ENCODE data around the gene C3orf22. TPM values are rescaled to one million over a fixed set of nuclear protein-coding genes. Genes with fewer than 3 reads are reported as not detected.

C3orf22 gene
- total and polyA plus RNA-seq, 2 experiments from 2014 or later: not detected

DNA sequence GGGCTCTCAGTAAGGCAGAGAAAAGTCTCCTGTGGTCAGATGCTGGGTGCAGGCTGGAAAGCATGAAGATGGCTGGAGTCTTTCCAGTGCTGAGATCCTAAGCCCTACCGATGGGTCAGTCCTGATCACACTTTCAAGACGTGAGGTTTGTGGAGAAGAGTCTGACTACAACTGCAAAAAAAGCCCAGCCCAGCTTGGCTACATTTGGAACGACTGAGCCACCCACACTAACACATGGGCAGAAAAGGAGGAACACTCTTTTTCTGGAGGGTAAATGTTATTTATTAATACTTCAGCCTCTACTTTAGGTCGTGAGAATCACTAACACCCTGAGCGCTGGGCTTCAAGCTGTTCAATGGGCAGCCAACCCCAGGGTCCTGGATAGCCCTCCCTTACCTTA lies 22.0 kb upstream of the C3orf22 start:
- Histone ChIP-seq H3K27ac (no peak overlapping the region), H3K27me3 (replicated peaks; ENCODE audit: insufficient read depth) (peaks cover 6% of the 10 kb centered on the region; the same call in 1 of the 2 replicates), H3K36me3 (ENCODE audit: low read depth) (no peaks in the 10 kb centered on the region), H3K4me2 (ENCODE audit: unreplicated experiment) (no peak overlapping the region), H3K9me2 (ENCODE audit: insufficient read depth) (no peaks in the 10 kb centered on the region), H3K9me3 (ENCODE audit: low read depth) (no peaks in the 10 kb centered on the region), H3K4me3 (no peak overlapping the region), H4K20me1 (ENCODE audit: insufficient read depth) (no peaks in the 10 kb centered on the region), H2AFZ (no peak overlapping the region), H3F3A (ENCODE audit: insufficient read depth) (no peaks in the 10 kb centered on the region), H3K4me1 (ENCODE audit: insufficient read depth) (no peaks in the 10 kb centered on the region), H3K79me2 (ENCODE audit: insufficient read depth) (no peaks in the 10 kb centered on the region), H3K9ac (no peak overlapping the region)
- 55 to 65% methylated on average over 5 of the region's 5 CpGs for WGBS, 2 experiments (ENCODE audit: low coverage in 1 of 2, low lambda C conversion rate in 2 of 2, missing lambda C conversion rate in 2 of 2)
- TF ChIP-seq EZH2 (IDR thresholded peaks at IDR 0.05; ENCODE audit: insufficient read depth, poor library complexity, severe bottlenecking) (no peak), EZH2phosphoT487 (IDR thresholded peaks at IDR 0.05; ENCODE audit: insufficient read depth, low read depth) (no peak)
- no peak for DNase-seq
- in situ Hi-C loops (cut with MboI): no loop called here

DNA sequence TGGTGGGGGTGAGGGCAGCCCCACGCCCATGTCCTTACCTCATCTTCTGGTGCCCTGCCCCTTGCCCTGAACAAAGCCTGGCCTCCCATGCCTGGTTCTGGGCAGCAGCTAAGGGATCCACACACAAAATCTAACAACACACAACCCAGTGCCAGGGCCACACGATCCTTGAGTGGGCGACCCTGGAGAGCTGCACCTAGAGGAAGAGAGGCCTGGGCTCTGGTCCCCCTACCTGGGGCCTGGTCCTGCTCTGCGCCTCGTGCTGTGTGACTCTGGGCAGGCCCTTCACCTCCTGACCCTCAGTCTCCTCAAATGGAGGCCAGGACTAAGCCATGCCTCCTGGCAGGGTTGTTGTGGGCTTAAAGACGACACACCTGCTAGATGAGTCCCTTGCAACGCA lies 20.0 kb upstream of the C3orf22 start:
- 77 to 84% methylated on average over 7 of the region's 7 CpGs for WGBS, 2 experiments (ENCODE audit: low coverage in 1 of 2, low lambda C conversion rate in 2 of 2, missing lambda C conversion rate in 2 of 2)
- TF ChIP-seq EZH2 (IDR thresholded peaks at IDR 0.05; ENCODE audit: insufficient read depth, poor library complexity, severe bottlenecking) (no peak), EZH2phosphoT487 (IDR thresholded peaks at IDR 0.05; ENCODE audit: insufficient read depth, low read depth) (no peak)

DNA sequence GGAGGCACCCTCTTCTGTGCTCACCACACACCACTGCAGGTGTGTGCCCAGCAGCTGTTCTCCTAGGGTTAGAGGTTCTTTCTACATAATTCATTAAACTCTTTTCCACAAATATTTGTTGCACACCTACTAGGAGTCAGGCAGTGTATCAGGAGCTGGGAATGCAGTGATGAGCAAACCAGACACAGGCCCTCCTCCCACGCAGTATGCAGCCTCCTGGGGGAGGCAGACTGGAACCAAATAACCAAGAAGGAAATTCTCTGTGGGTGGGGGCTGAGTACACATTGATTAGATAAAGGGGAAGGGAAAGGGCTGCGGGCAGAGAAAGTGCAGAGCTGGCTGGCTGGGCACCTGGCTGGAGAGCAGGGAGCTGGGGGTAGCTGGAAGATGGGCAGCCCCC lies 18.5 kb upstream of the C3orf22 start:
- in situ Hi-C loops (cut with MboI): no loop called here
- Histone ChIP-seq H3K27ac (no peak overlapping the region), H3K9me2 (ENCODE audit: insufficient read depth) (no peaks in the 10 kb centered on the region), H3K4me2 (ENCODE audit: unreplicated experiment) (no peak overlapping the region), H3K36me3 (ENCODE audit: low read depth) (no peaks in the 10 kb centered on the region), H3K4me3 (no peak overlapping the region), H3K9me3 (ENCODE audit: low read depth) (no peaks in the 10 kb centered on the region), H4K20me1 (ENCODE audit: insufficient read depth) (no peaks in the 10 kb centered on the region), H3K27me3 (replicated peaks; ENCODE audit: insufficient read depth) (peaks cover 6% of the 10 kb centered on the region; the same call in 1 of the 2 replicates), H2AFZ (no peak overlapping the region), H3K79me2 (ENCODE audit: insufficient read depth) (no peaks in the 10 kb centered on the region), H3K9ac (no peak overlapping the region), H3K4me1 (ENCODE audit: insufficient read depth) (no peaks in the 10 kb centered on the region), H3F3A (ENCODE audit: insufficient read depth) (no peaks in the 10 kb centered on the region)
- WGBS, 2 experiments (ENCODE audit: low coverage in 1 of 2, low lambda C conversion rate in 2 of 2, missing lambda C conversion rate in 2 of 2): 80 to 91% methylated on average over 2 of the region's 2 CpGs
- TF ChIP-seq EZH2phosphoT487 (IDR thresholded peaks at IDR 0.05; ENCODE audit: insufficient read depth, low read depth): no peak
- TF ChIP-seq EZH2 (IDR thresholded peaks at IDR 0.05; ENCODE audit: insufficient read depth, poor library complexity, severe bottlenecking): no peak
- no peak for DNase-seq

More for the DNA sequence above, 20.0 kb upstream of the C3orf22 start:
- Histone ChIP-seq H3K36me3 (ENCODE audit: low read depth) (no peaks in the 10 kb centered on the region), H2AFZ (no peak overlapping the region), H3K4me3 (no peak overlapping the region), H3K9me2 (ENCODE audit: insufficient read depth) (no peaks in the 10 kb centered on the region), H3K4me1 (ENCODE audit: insufficient read depth) (no peaks in the 10 kb centered on the region), H3K27ac (no peak overlapping the region), H3F3A (ENCODE audit: insufficient read depth) (no peaks in the 10 kb centered on the region), H3K4me2 (ENCODE audit: unreplicated experiment) (no peak overlapping the region), H3K9ac (no peak overlapping the region), H3K79me2 (ENCODE audit: insufficient read depth) (no peaks in the 10 kb centered on the region), H4K20me1 (ENCODE audit: insufficient read depth) (no peaks in the 10 kb centered on the region), H3K27me3 (replicated peaks; ENCODE audit: insufficient read depth) (peaks cover 6% of the 10 kb centered on the region; the same call in 1 of the 2 replicates), H3K9me3 (ENCODE audit: low read depth) (no peaks in the 10 kb centered on the region)
- no peak for DNase-seq
- in situ Hi-C loops (cut with MboI): no loop called here

DNA sequence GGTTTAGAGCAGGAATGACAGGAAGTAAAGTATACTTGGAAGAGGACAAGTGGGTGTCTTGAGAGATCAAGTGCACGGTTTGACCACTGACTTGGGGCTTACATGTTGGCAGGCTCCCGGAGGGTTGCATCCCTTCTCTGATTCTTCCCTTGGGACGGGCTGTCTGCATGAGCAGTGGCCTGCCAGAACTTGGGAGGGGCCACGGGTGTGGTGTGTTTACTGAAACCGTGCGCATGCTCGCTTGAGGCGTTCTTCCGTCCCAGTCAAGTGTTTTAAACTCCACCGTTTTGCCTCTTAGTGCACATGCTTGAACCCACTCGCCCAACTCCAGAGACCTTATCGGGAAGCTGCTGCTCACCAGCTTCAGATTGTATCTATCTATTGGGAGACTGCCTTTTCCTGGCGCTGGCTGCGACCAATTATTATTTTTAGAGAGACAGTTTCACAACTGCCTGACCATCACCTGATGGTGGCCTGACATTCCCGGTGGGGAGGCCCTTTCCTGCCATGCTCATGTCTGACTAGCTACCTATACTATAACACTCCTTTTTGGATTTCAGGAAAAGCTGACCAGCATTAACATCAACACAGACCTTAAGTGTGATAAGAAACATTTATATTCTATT lies 14.9 kb upstream of the C3orf22 start:
- no peak overlapping the region for H3K9ac ChIP-seq
- H3K9me2 ChIP-seq (ENCODE audit: insufficient read depth): no peaks in the 10 kb centered on the region
- in situ Hi-C loops (cut with MboI): no loop called here
- H3K4me1 ChIP-seq (ENCODE audit: insufficient read depth): no peaks in the 10 kb centered on the region
- no peak overlapping the region for H3K4me2 ChIP-seq (ENCODE audit: unreplicated experiment)
- no peaks in the 10 kb centered on the region for H4K20me1 ChIP-seq (ENCODE audit: insufficient read depth)
- H3K27ac ChIP-seq: no peak overlapping the region
- no peaks in the 10 kb centered on the region for H3K9me3 ChIP-seq (ENCODE audit: low read depth)
- DNase-seq: no peak
- 66 to 75% methylated on average over 15 of the region's 15 CpGs for WGBS, 2 experiments (ENCODE audit: low coverage in 1 of 2, low lambda C conversion rate in 2 of 2, missing lambda C conversion rate in 2 of 2)
- no peaks in the 10 kb centered on the region for H3F3A ChIP-seq (ENCODE audit: insufficient read depth)
- H3K4me3 ChIP-seq: no peak overlapping the region
- H2AFZ ChIP-seq: no peak overlapping the region
- no peaks in the 10 kb centered on the region for H3K36me3 ChIP-seq (ENCODE audit: low read depth)
- H3K27me3 ChIP-seq (replicated peaks; ENCODE audit: insufficient read depth): no peaks in the 10 kb centered on the region
- TF ChIP-seq EZH2phosphoT487 (IDR thresholded peaks at IDR 0.05; ENCODE audit: insufficient read depth, low read depth): no peak
- H3K79me2 ChIP-seq (ENCODE audit: insufficient read depth): no peaks in the 10 kb centered on the region
